ENCODE results near the gene MRPL50. TPM values are rescaled to one million over a fixed set of nuclear protein-coding genes. Genes with fewer than 3 reads are reported as not detected.
"Not testable (repeated sequence)": the region's sequence is repeated elsewhere in the genome, so short reads cannot be mapped to it uniquely, and the experiment has no call there.

The MRPL50 gene
- total RNA-seq, 6 experiments from 2014 or later = 4.6 to 8.7 (median 6.7) TPM

GRCh38 chr9:101384873-101385536 lies 13.4 kb downstream of the MRPL50 start, which contains the start of gene BAAT:
Gene BAAT (minus strand): TSS chr9:101385006. CDS start chr9:101371404, 13,602 bp downstream.
- H3K27me3 ChIP-seq; H3K9me3 ChIP-seq; intact Hi-C loops (cut with DNase I): not testable (repeated sequence)
- ATAC-seq = peak; percentile 18 to 60 (median 42)
- H3K4me1 ChIP-seq = peaks cover 0 to 14% (median 0%) of the 10 kb centered on the region in 4 donors
- WGBS (ENCODE audit: insufficient coverage, low coverage, low lambda C conversion rate, missing lambda C conversion rate) = 57% methylated on average over 11 of the region's 11 CpGs
- peak within 1 kb of the TSS; percentile 31 to 52 (median 50) for H3K4me3 ChIP-seq
- H3K36me3 ChIP-seq = peaks cover 0 to 24% (median 7%) of the 10 kb centered on the region in 4 donors
- DNase-seq = peak; percentile 31 to 79 (median 71)
- H3K27ac ChIP-seq = peak within 1 kb of the TSS; percentile 75 to 91 (median 82)
- TF ChIP-seq POLR2A (IDR thresholded peaks at IDR 0.05) = peak; percentile 75

- H3K4me1 ChIP-seq = peaks cover 0 to 19% (median 0%) of the 10 kb centered on the region in 4 donors
- peak in 3 of 4 donors; percentile 12 to 49 (median 47) for ATAC-seq
- H3K27ac ChIP-seq = peak overlapping the region; percentile 75 to 91 (median 82)
- DNase-seq = no peak
- H3K4me3 ChIP-seq = peak overlapping the region; percentile 31 to 52 (median 50)
- 24% methylated on average over 2 of the region's 2 CpGs for WGBS (ENCODE audit: insufficient coverage, low coverage, low lambda C conversion rate, missing lambda C conversion rate)
- H3K36me3 ChIP-seq = peaks cover 0 to 14% (median 0%) of the 10 kb centered on the region in 4 donors
- intact Hi-C loops (cut with DNase I) = no loop called here
- no peaks in the 10 kb centered on the region for H3K9me3 ChIP-seq
- no peaks in the 10 kb centered on the region for H3K27me3 ChIP-seq
- no peak for TF ChIP-seq CTCF (IDR thresholded peaks at IDR 0.05)
- no peak for TF ChIP-seq POLR2A (IDR thresholded peaks at IDR 0.05)
These were observed 15.1 kb downstream of the MRPL50 start for GRCh38 chr9:101383361-101383760.

GRCh38 chr9:101381833-101382342 lies 16.5 kb downstream of the MRPL50 start:
- Histone ChIP-seq H3K36me3 (peaks cover 0 to 16% (median 0%) of the 10 kb centered on the region in 4 donors), H3K27ac (peak overlapping the region; percentile 75 to 91 (median 82)), H3K27me3 (no peaks in the 10 kb centered on the region), H3K4me3 (peak overlapping the region; percentile 31 to 52 (median 50)), H3K4me1 (peaks cover 0 to 21% (median 0%) of the 10 kb centered on the region in 4 donors), H3K9me3 (no peaks in the 10 kb centered on the region)
- WGBS (ENCODE audit: insufficient coverage, low coverage, low lambda C conversion rate, missing lambda C conversion rate) = 36% methylated on average over 2 of the region's 2 CpGs
- TF ChIP-seq POLR2A (IDR thresholded peaks at IDR 0.05) (peak; percentile 42), CTCF (IDR thresholded peaks at IDR 0.05) (no peak)
- ATAC-seq (peak; percentile 48 to 59 (median 56)), DNase-seq (no peak)
- intact Hi-C loops (cut with DNase I) = no loop called here

GRCh38 chr9:101381118-101381517 lies 17.3 kb downstream of the MRPL50 start:
- 24% methylated on average over 3 of the region's 3 CpGs for WGBS (ENCODE audit: insufficient coverage, low coverage, low lambda C conversion rate, missing lambda C conversion rate)
- DNase-seq = no peak
- Histone ChIP-seq H3K27me3 (no peaks in the 10 kb centered on the region), H3K4me1 (peaks cover 0 to 27% (median 0%) of the 10 kb centered on the region in 4 donors), H3K9me3 (no peaks in the 10 kb centered on the region), H3K27ac (peak overlapping the region in 2 of 3 donors; percentile 82 to 91), H3K4me3 (peak overlapping the region in 2 of 3 donors; percentile 50 to 52), H3K36me3 (peaks cover 0 to 23% (median 0%) of the 10 kb centered on the region in 4 donors)
- no peak for ATAC-seq
- no peak for TF ChIP-seq CTCF (IDR thresholded peaks at IDR 0.05)
- TF ChIP-seq POLR2A (IDR thresholded peaks at IDR 0.05) = no peak
- intact Hi-C loops (cut with DNase I) = no loop called here

- DNase-seq (no peak), ATAC-seq (peak in 3 of 4 donors; percentile 2 to 9 (median 2))
- Histone ChIP-seq H3K9me3 (no peaks in the 10 kb centered on the region), H3K27me3 (no peaks in the 10 kb centered on the region), H3K27ac (peak overlapping the region in 1 of 3 donors; percentile 82), H3K4me3 (peak overlapping the region in 1 of 3 donors; percentile 50), H3K36me3 (peaks cover 0 to 30% (median 3%) of the 10 kb centered on the region in 4 donors), H3K4me1 (peaks cover 0 to 35% (median 0%) of the 10 kb centered on the region in 4 donors)
- intact Hi-C loops (cut with DNase I) = no loop called here
- TF ChIP-seq POLR2A (IDR thresholded peaks at IDR 0.05) (no peak), CTCF (IDR thresholded peaks at IDR 0.05) (no peak)
These were observed 18.1 kb downstream of the MRPL50 start for GRCh38 chr9:101380295-101380694.

All from right lobe of liver (tissue), 6 donors.